ENCODE measurements around the gene PPP1CC.

DNA sequence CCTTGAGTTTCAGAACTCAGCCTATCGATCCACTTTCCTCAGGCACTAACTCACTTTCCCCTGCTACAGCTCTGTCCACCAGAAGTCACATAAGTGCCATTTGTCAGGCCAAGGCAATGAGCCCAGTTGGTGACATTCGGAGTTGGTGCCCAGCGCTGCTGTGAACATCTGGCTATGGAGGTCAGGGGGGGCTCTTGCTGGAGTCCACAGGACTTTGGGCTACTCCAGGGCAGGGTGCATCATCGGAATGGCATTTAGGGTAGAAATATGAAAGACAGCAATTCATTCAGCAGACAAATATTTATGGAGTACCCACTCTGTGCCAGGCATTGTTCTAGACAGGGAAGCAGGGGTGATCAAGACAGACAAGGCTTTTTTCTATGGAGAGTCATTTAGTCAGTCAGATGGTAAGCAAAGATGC lies 1.5 kb upstream of the PPP1CC start:
- TF ChIP-seq, protein P1, sequence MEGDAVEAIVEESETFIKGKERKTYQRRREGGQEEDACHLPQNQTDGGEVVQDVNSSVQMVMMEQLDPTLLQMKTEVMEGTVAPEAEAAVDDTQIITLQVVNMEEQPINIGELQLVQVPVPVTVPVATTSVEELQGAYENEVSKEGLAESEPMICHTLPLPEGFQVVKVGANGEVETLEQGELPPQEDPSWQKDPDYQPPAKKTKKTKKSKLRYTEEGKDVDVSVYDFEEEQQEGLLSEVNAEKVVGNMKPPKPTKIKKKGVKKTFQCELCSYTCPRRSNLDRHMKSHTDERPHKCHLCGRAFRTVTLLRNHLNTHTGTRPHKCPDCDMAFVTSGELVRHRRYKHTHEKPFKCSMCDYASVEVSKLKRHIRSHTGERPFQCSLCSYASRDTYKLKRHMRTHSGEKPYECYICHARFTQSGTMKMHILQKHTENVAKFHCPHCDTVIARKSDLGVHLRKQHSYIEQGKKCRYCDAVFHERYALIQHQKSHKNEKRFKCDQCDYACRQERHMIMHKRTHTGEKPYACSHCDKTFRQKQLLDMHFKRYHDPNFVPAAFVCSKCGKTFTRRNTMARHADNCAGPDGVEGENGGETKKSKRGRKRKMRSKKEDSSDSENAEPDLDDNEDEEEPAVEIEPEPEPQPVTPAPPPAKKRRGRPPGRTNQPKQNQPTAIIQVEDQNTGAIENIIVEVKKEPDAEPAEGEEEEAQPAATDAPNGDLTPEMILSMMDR (IDR thresholded peaks at IDR 0.05) = no peak
- TF ChIP-seq POLR2A (IDR thresholded peaks at IDR 0.05) (no peak), EP300 (IDR thresholded peaks at IDR 0.05) (peak in 1 of 2 donors; percentile 73)
